Measurements from ENCODE around the gene REPS2.

The REPS2 gene

DNA sequence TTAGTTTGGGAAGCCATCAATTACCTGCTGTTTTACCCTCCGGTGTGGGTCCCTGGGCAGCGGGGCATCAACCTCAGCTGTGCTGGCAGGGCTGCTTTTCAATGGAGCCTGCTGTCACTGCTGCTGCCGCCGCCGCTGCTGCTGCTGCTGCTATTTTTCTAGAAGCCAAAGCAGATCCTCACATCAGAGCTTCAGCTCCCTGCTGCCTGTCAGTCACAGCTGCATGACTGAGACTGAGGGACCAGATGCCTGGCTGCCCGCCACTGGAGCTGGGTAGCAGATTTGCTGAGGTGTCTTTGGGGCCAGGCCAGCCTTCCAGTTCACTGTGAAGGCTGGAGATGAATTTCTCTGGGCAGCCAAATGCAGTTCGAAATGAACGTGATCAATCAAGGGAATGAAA is 228.2 kb downstream of the REPS2 start:
- no peak for DNase-seq (ENCODE audit: low spot score)
- POLR2A ChIA-PET (ENCODE audit: low non-redundant PET) = interaction anchor here (0.5 kb wide), 1 partner anchor 237 kb away, joined by 4 read pairs; no protein-coding TSS in a partner anchor

DNA sequence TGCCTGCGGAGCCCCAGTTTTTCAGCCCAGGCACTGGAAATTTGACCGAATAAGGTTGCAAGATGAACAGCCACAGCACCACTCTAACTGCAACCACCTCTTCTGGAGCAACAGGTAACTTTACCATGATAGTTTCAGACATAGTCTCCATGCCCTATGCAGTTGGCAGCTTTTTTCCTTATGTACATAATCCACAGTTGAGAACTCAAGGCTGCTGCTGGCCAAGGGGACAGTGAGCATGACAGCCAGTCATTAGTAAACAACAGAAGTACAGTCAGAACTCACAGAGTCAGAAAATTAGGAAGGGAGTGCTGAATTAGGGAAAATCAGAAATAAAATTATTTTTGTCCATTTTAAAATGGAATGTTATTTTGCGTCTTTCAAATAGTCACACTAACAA is 235.9 kb downstream of the REPS2 start:
- ChIA-PET CTCF (no interaction called here), POLR2A (ENCODE audit: low non-redundant PET) (no interaction called here)
- no peak overlapping the region for H3K27ac ChIP-seq
- no peak for TF ChIP-seq CTCF (conservative IDR thresholded peaks at IDR 0.05; ENCODE audit: low read depth)
- DNase-seq (ENCODE audit: low spot score) = no peak

More for the DNA sequence above, 228.2 kb downstream of the REPS2 start:
- no peak for TF ChIP-seq CTCF (conservative IDR thresholded peaks at IDR 0.05; ENCODE audit: low read depth)
- CTCF ChIA-PET = interaction anchor here (0.5 kb wide), 1 partner anchor 16 kb away, joined by 3 read pairs; no protein-coding TSS in a partner anchor
- H3K27ac ChIP-seq = no peak overlapping the region

DNA sequence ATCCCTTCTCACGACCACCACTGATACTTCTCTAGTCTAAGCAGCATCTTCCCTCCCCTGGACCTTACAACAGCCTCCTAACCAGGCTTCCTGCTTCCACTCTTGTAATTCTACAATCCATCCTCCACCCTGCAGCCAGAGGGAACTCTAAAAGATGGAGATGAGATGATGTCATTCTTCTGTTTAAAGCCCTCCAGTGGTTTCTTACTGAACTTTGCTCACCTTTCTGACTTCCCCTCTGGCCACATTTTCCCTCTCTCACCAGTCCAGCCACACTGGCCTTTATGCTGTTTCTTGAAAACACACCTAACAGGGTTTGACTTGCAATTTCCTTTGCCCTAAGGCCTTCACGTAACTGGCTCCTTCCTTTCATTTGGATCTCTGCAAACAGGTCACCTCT is 237.1 kb downstream of the REPS2 start:
- CTCF ChIA-PET = no interaction called here
- DNase-seq (ENCODE audit: low spot score) = no peak
- no peak for TF ChIP-seq CTCF (conservative IDR thresholded peaks at IDR 0.05; ENCODE audit: low read depth)
- no peak overlapping the region for H3K27ac ChIP-seq
- POLR2A ChIA-PET (ENCODE audit: low non-redundant PET) = no interaction called here

- ChIA-PET CTCF (no interaction called here), POLR2A (ENCODE audit: low non-redundant PET) (no interaction called here)
- H3K27ac ChIP-seq = no peak overlapping the region
- no peak for TF ChIP-seq CTCF (conservative IDR thresholded peaks at IDR 0.05; ENCODE audit: low read depth)
- no peak for DNase-seq (ENCODE audit: low spot score)
These were observed 239.0 kb downstream of the REPS2 start for GRCh38 chrX:17185431-17185830.

- H3K27ac ChIP-seq = no peak overlapping the region
- ChIA-PET CTCF (interaction anchor here (0.7 kb wide), 1 partner anchor 502 kb away, joined by 3 read pairs; no protein-coding TSS in a partner anchor), POLR2A (ENCODE audit: low non-redundant PET) (no interaction called here)
- DNase-seq (ENCODE audit: low spot score) = no peak
- no peak for TF ChIP-seq CTCF (conservative IDR thresholded peaks at IDR 0.05; ENCODE audit: low read depth)
These were observed 240.8 kb downstream of the REPS2 start for GRCh38 chrX:17187136-17187756.

DNA sequence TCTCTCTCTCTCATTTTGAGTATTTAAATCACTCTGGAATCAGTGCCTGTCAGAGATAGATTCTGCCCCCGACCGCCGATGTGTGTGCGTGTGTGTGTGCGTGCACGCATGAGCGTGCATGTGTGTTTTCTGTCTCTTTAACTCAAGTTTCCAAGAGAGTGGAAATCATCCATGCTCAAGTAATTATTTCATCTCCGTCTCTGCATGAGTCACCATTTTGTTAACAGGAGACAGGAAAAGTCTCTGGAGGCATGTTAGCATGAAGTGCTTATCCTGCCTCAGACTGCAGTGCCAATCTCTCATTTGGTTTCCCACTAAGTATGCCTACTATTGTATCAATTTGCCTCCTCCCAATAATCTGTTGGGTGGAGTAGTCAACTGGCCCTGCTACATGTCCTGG is 245.6 kb downstream of the REPS2 start:
- CTCF ChIA-PET = no interaction called here
- TF ChIP-seq CTCF (conservative IDR thresholded peaks at IDR 0.05; ENCODE audit: low read depth) = no peak
- no peak for DNase-seq (ENCODE audit: low spot score)
- no peak overlapping the region for H3K27ac ChIP-seq
- POLR2A ChIA-PET (ENCODE audit: low non-redundant PET) = no interaction called here
